ENCODE measurements around the gene PPL. TPM values are rescaled to one million over a fixed set of nuclear protein-coding genes. Genes with fewer than 3 reads are reported as not detected.

The PPL gene, protein sequence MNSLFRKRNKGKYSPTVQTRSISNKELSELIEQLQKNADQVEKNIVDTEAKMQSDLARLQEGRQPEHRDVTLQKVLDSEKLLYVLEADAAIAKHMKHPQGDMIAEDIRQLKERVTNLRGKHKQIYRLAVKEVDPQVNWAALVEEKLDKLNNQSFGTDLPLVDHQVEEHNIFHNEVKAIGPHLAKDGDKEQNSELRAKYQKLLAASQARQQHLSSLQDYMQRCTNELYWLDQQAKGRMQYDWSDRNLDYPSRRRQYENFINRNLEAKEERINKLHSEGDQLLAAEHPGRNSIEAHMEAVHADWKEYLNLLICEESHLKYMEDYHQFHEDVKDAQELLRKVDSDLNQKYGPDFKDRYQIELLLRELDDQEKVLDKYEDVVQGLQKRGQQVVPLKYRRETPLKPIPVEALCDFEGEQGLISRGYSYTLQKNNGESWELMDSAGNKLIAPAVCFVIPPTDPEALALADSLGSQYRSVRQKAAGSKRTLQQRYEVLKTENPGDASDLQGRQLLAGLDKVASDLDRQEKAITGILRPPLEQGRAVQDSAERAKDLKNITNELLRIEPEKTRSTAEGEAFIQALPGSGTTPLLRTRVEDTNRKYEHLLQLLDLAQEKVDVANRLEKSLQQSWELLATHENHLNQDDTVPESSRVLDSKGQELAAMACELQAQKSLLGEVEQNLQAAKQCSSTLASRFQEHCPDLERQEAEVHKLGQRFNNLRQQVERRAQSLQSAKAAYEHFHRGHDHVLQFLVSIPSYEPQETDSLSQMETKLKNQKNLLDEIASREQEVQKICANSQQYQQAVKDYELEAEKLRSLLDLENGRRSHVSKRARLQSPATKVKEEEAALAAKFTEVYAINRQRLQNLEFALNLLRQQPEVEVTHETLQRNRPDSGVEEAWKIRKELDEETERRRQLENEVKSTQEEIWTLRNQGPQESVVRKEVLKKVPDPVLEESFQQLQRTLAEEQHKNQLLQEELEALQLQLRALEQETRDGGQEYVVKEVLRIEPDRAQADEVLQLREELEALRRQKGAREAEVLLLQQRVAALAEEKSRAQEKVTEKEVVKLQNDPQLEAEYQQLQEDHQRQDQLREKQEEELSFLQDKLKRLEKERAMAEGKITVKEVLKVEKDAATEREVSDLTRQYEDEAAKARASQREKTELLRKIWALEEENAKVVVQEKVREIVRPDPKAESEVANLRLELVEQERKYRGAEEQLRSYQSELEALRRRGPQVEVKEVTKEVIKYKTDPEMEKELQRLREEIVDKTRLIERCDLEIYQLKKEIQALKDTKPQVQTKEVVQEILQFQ (N-terminal part only)
- 40.3 and 41.9 TPM in 2 replicates for total RNA-seq

DNA sequence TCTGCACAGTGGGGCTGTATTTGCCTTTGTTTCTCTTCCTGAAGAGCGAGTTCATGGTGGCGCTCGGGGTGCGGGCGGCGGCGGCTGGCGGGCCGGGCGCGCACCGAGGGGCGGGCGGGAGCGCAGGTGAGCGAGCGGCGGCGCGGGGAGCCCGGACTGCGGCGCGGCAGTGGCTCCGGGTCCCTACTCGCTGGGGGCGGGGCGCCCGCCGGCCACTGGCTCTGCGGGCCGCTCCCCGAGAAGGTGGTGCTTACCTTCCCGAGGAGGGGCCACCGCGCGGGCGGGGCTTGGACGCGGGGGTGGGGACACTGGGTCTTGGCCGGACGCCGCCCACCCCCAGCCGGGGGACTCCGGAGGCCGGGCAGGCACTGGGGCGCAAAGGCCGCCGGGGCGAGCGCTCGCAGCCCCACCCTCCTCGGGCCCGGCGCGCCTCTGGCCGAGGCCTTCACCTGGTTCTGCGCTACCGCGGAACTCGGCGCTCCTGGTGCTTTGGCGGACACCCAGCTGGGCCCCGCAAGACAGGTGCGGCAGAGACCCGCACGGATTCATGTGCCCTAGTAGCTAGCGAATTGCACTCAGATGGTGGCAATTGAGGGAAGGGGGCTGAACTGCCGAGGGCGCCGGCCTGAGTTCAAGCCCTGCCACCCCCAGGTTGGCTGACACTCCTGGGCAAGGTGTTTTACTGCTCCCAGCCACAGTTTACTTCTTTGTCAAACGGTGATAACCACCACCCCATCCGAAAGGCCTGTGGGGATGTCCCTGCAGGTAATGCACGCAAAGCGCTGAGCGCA, at the start of gene PPL:
PPL (minus strand) TSS at position 158 of the 791 bp plus-strand sequence; CDS start at position 55, 103 bp downstream.

DNA sequence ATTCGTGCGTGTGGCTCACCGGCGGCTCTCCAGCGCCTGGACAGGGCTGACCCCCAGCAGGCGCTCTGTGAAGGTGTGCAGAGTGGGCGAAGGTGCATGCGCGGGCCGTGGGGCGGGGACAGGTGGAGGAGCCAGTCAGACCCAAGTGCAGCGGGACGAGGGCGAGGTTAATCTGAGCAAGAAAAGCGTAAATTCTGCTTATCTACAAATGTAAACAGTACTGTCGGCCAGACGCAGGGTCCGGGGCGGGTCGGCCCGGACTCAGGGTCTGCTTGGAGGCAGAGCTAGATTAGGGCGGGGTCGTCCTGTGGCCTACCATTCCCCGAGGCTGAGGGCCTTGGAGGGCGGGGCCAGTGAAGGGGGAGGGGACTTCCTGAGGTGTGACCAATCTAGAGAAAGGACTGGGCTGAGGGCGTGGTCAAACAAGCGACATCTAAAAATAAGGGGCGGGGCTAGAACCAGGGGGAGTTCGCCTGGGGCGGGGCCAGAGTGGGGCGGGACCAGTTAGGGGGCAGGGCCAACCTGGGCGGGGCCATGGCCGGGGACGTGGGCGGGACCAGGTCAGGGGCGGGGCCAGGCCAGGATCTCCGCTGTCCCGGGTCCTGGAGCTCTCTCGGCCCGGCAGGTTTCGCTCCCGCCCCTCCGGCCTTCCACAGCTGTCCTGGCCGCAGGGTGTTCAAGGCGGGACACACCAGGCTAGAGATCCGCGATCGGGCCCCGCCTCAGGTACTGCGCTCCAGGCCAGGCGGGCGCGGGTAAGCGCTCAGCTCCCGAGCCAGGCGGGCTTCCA, 21.0 kb upstream of the PPL start, which contains the start of gene SEC14L5:
SEC14L5 (plus strand) TSS at position 611 of the 790 bp plus-strand sequence. CDS start 994 bp downstream, outside the sequence.

DNA sequence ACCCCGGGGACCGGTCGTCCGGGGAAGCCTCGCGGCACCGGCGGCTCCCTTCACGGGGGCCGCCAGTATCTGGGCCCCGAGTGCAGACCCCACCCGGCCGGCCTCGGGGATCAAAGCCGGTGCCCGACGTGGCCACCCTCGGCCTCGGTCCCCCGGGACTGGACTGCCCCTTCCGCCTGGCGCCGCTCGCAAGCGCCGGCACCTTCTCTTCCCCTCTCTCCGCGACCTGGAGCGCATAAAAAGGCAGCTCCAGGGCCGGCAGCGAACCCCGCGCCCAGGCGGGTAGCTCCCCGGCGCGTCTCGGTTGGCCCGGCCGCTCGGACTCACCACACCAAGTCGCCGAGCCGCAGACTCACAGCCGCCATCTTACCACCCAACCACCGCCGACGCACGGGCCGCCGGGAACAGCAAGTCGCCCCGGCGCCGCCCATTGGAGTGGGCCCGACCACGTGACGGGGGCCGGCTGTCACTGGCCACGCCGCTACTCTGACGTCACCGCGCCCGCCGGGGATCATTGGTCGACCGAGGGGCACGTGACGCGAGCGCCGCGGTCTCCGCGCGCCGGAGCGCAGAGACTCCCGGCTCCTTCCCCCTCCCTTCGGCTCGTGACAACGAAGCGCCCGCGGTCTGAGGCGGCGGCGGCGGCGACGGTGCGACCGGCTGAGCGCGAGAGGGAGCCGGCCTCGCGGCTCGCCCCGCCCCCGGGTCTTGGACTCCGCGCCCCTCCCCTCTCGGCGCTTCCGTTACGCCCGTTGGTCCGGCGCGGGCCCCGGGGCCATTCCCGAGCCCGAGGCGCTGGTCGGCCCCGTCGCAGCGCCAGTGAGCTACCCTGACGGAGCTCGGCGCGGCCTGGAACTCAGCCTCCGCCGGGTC, 89.8 kb downstream of the PPL start, which contains the start of the genes GLYR1 and UBN1:
GLYR1 (minus strand) TSS at position 388 of the 873 bp plus-strand sequence; CDS start at position 365, 23 bp downstream.
UBN1 (plus strand) TSS at position 581 of the 873 bp plus-strand sequence. CDS start 5,437 bp downstream, outside the sequence.

Other genes with a start within 250 kb of the PPL start
- 13.8 and 15.6 TPM in 2 replicates for gene NUDT16L1, start 243.6 kb downstream of the PPL start, total RNA-seq
- gene ANKS3, start 202.9 kb downstream of the PPL start, total RNA-seq = 32.5 and 36.5 TPM in 2 replicates
- 1.6 and 3.3 TPM in 2 replicates for gene DNAAF8, start 202.6 kb downstream of the PPL start, total RNA-seq
- gene ZNF500, start 170.0 kb downstream of the PPL start, total RNA-seq = 16.4 and 16.8 TPM in 2 replicates
- gene SEPTIN12, start 148.8 kb downstream of the PPL start, total RNA-seq = not detected in 2 replicates
- not detected in 2 replicates for gene SMIM22, start 141.8 kb downstream of the PPL start, total RNA-seq
- gene ROGDI, start 134.5 kb downstream of the PPL start, total RNA-seq = 14.8 and 16.0 TPM in 2 replicates
- 43.4 and 55.3 TPM in 2 replicates for gene GLYR1, start 89.9 kb downstream of the PPL start, total RNA-seq
- gene UBN1, start 89.7 kb downstream of the PPL start, total RNA-seq = 29.0 and 34.4 TPM in 2 replicates
- 0.12 and 0.32 TPM in 2 replicates for gene SEC14L5, start 21.2 kb upstream of the PPL start, total RNA-seq
- gene NAGPA, start 96.8 kb upstream of the PPL start, total RNA-seq = 20.4 and 25.6 TPM in 2 replicates
- not detected in 2 replicates for gene C16orf89, start 128.8 kb upstream of the PPL start, total RNA-seq
- 30.8 and 32.1 TPM in 2 replicates for gene ALG1, start 134.7 kb upstream of the PPL start, total RNA-seq
- 11.1 and 12.2 TPM in 2 replicates for gene EEF2KMT, start 160.6 kb upstream of the PPL start, total RNA-seq

All from hair follicle dermal papilla cell (primary cell).